Mesendoderm (in vitro differentiated cells): ENCODE results near the gene MINDY1.

ENCODE experiments used
- DNase-seq: peaks from one replicate; pipeline ENCODE4 v3.0.0; 2013
- H2AK5ac ChIP-seq: 2 replicates; pipeline ENCODE4 v1.6.1; 2013; ENCODE audit warnings: low read length, inconsistent platforms
- H2BK120ac ChIP-seq: 2 replicates; pipeline ENCODE4 v1.6.1; 2013; ENCODE audit warnings: low read depth, mild to moderate bottlenecking, low read length, moderate library complexity, mixed read lengths
- H2BK15ac ChIP-seq: replicated peaks from 2 replicates; pipeline ENCODE4 v1.6.1; 2013; ENCODE audit warnings: low read depth, mild to moderate bottlenecking, moderate library complexity
- H2BK5ac ChIP-seq: 2 replicates; pipeline ENCODE4 v1.6.1; 2013; ENCODE audit warnings: low read length, inconsistent platforms
- H3K18ac ChIP-seq: 2 replicates; pipeline ENCODE4 v1.6.1; 2013; ENCODE audit warnings: mild to moderate bottlenecking, low read length, mixed read lengths
- H3K23ac ChIP-seq: one replicate; pipeline ENCODE4 v1.6.1; 2013; ENCODE audit warnings: low read length
- H3K27ac ChIP-seq: 2 replicates; pipeline ENCODE4 v1.5.1; 2013; ENCODE audit warnings: low read depth, mild to moderate bottlenecking, inconsistent platforms, low read length, moderate library complexity
- H3K27me3 ChIP-seq: 2 replicates; pipeline ENCODE4 v1.6.1; 2013; ENCODE audit warnings: low read length, control low read depth, mild to moderate bottlenecking, inconsistent platforms; ENCODE audit not compliant: insufficient read depth, poor library complexity
- H3K36me3 ChIP-seq: 2 replicates; pipeline ENCODE4 v1.6.1; 2013; ENCODE audit warnings: low read length, inconsistent platforms; ENCODE audit not compliant: control insufficient read depth, insufficient read depth
- H3K4ac ChIP-seq: one replicate; pipeline ENCODE4 v1.6.1; 2013; ENCODE audit warnings: low read depth, mild to moderate bottlenecking, low read length, moderate library complexity
- H3K4me1 ChIP-seq: 2 replicates; pipeline ENCODE4 v1.6.1; 2013; ENCODE audit warnings: low read depth, low read length, inconsistent platforms; ENCODE audit not compliant: control insufficient read depth
- H3K4me2 ChIP-seq: 2 replicates; pipeline ENCODE4 v1.6.1; 2013; ENCODE audit warnings: low read length
- H3K4me3 ChIP-seq: 2 replicates; pipeline ENCODE4 v1.5.1; 2013; ENCODE audit warnings: mild to moderate bottlenecking, low read length
- H3K56ac ChIP-seq: one replicate; pipeline ENCODE4 v1.6.1; 2013; ENCODE audit warnings: low read length
- H3K79me1 ChIP-seq: 2 replicates; pipeline ENCODE4 v1.6.1; 2013; ENCODE audit warnings: low read length, inconsistent platforms
- H3K79me2 ChIP-seq: 2 replicates; pipeline ENCODE4 v1.6.1; 2013; ENCODE audit warnings: mild to moderate bottlenecking, low read length; ENCODE audit not compliant: control insufficient read depth, insufficient read depth
- H3K9ac ChIP-seq: 2 replicates; pipeline ENCODE4 v1.6.1; 2013; ENCODE audit warnings: low read length, inconsistent platforms
- H4K5ac ChIP-seq: one replicate; pipeline ENCODE4 v1.6.1; 2013; ENCODE audit warnings: low read length
- H4K8ac ChIP-seq: one replicate; pipeline ENCODE4 v1.6.1; 2013; ENCODE audit warnings: low read depth, mild to moderate bottlenecking, control low read depth, low read length, moderate library complexity
- WGBS: extraction: QIAGEN DNeasy Blood & Tissue Kit; methylation state at CpG from one replicate; pipeline ENCODE4 v1.1.7; 2013; ENCODE audit warnings: low lambda C conversion rate, missing lambda C conversion rate; ENCODE audit not compliant: insufficient coverage; ENCODE audit errors: extremely low coverage; 5-methylcytosine and 5-hydroxymethylcytosine counted together

MINDY1 gene

GRCh38 chr1:150999926-151000325 is 6.8 kb downstream of the MINDY1 start:
- H3K4ac ChIP-seq = no peak overlapping the region
- H3K56ac ChIP-seq = no peak overlapping the region
- no peak overlapping the region for H2BK15ac ChIP-seq
- no peaks in the 10 kb centered on the region for H3K4me1 ChIP-seq
- DNase-seq = no peak
- no peak overlapping the region for H3K18ac ChIP-seq
- H4K5ac ChIP-seq = no peak overlapping the region
- no peak overlapping the region for H2AK5ac ChIP-seq
- H3K27me3 ChIP-seq = no peaks in the 10 kb centered on the region
- H2BK120ac ChIP-seq = no peak overlapping the region
- no peak overlapping the region for H3K27ac ChIP-seq
- H3K9ac ChIP-seq = no peak overlapping the region
- no peak overlapping the region for H3K4me3 ChIP-seq
- H2BK5ac ChIP-seq = no peak overlapping the region
- no CpG with 5 or more reads among the region's 2 CpGs for WGBS
- H4K8ac ChIP-seq = no peak overlapping the region
- no peaks in the 10 kb centered on the region for H3K79me1 ChIP-seq
- no peak overlapping the region for H3K23ac ChIP-seq
- no peak overlapping the region for H3K4me2 ChIP-seq
- no peaks in the 10 kb centered on the region for H3K79me2 ChIP-seq
- H3K36me3 ChIP-seq = no peaks in the 10 kb centered on the region

- Histone ChIP-seq H4K8ac (no peak overlapping the region), H3K79me2 (no peaks in the 10 kb centered on the region), H2AK5ac (no peak overlapping the region), H2BK120ac (no peak overlapping the region), H4K5ac (no peak overlapping the region), H3K9ac (no peak overlapping the region), H3K79me1 (no peaks in the 10 kb centered on the region), H2BK15ac (no peak overlapping the region), H2BK5ac (no peak overlapping the region), H3K23ac (no peak overlapping the region), H3K4me2 (no peak overlapping the region), H3K4ac (no peak overlapping the region), H3K18ac (no peak overlapping the region), H3K4me3 (no peak overlapping the region), H3K36me3 (no peaks in the 10 kb centered on the region), H3K4me1 (no peaks in the 10 kb centered on the region), H3K27me3 (no peaks in the 10 kb centered on the region), H3K56ac (peak overlapping the region; percentile 34), H3K27ac (no peak overlapping the region)
- DNase-seq = no peak
- no CpG with 5 or more reads among the region's 17 CpGs for WGBS
These were observed 7.5 kb downstream of the MINDY1 start for GRCh38 chr1:150999051-150999674.

GRCh38 chr1:150997949-150998348 is 8.8 kb downstream of the MINDY1 start:
- Histone ChIP-seq H2AK5ac (no peak overlapping the region), H3K4me3 (no peak overlapping the region), H3K4me2 (no peak overlapping the region), H2BK5ac (no peak overlapping the region), H2BK120ac (no peak overlapping the region), H3K79me2 (no peaks in the 10 kb centered on the region), H3K9ac (no peak overlapping the region), H3K18ac (no peak overlapping the region), H3K4me1 (no peaks in the 10 kb centered on the region), H3K27me3 (no peaks in the 10 kb centered on the region), H3K56ac (no peak overlapping the region), H4K5ac (no peak overlapping the region), H3K4ac (no peak overlapping the region), H2BK15ac (no peak overlapping the region), H3K79me1 (no peaks in the 10 kb centered on the region), H3K27ac (no peak overlapping the region), H3K36me3 (no peaks in the 10 kb centered on the region), H3K23ac (no peak overlapping the region), H4K8ac (no peak overlapping the region)
- no peak for DNase-seq
- WGBS = no CpG with 5 or more reads among the region's 5 CpGs

GRCh38 chr1:150997126-150997872 is 9.4 kb downstream of the MINDY1 start:
- Histone ChIP-seq H3K9ac (no peak overlapping the region), H3K36me3 (no peaks in the 10 kb centered on the region), H3K56ac (no peak overlapping the region), H2BK120ac (no peak overlapping the region), H3K27ac (no peak overlapping the region), H2AK5ac (no peak overlapping the region), H4K5ac (no peak overlapping the region), H3K18ac (no peak overlapping the region), H3K79me1 (no peaks in the 10 kb centered on the region), H3K79me2 (no peaks in the 10 kb centered on the region), H3K4me2 (no peak overlapping the region), H2BK5ac (no peak overlapping the region), H3K27me3 (no peaks in the 10 kb centered on the region), H2BK15ac (no peak overlapping the region), H4K8ac (no peak overlapping the region), H3K4ac (no peak overlapping the region), H3K4me1 (no peaks in the 10 kb centered on the region), H3K23ac (no peak overlapping the region), H3K4me3 (no peak overlapping the region)
- DNase-seq = no peak
- WGBS = no CpG with 5 or more reads among the region's 20 CpGs

- Histone ChIP-seq H3K18ac (no peak overlapping the region), H2BK120ac (no peak overlapping the region), H2AK5ac (no peak overlapping the region), H3K4me1 (no peaks in the 10 kb centered on the region), H3K79me1 (no peaks in the 10 kb centered on the region), H3K79me2 (no peaks in the 10 kb centered on the region), H3K23ac (no peak overlapping the region), H3K4me3 (no peak overlapping the region), H2BK5ac (no peak overlapping the region), H3K56ac (peak overlapping the region; percentile 56), H3K4ac (no peak overlapping the region), H3K27ac (no peak overlapping the region), H2BK15ac (no peak overlapping the region), H3K4me2 (no peak overlapping the region), H3K27me3 (no peaks in the 10 kb centered on the region), H4K8ac (no peak overlapping the region), H3K9ac (peak overlapping the region; percentile 38), H4K5ac (peak overlapping the region; percentile 87), H3K36me3 (no peaks in the 10 kb centered on the region)
- DNase-seq = peak; percentile 69
- WGBS = no CpG with 5 or more reads among the region's 9 CpGs
These were observed 10.8 kb downstream of the MINDY1 start for GRCh38 chr1:150995896-150996295.
